Lower lobe of right lung (tissue), 2 donors: ENCODE measurements around the gene HIPK1. TPM values are rescaled to one million over a fixed set of nuclear protein-coding genes. Genes with fewer than 3 reads are reported as not detected.

Experiments used
- ATAC-seq, 2 donors: fragments of 200-7000 bp; cut with Tn5 transposase; one replicate each; pipeline ENCODE4 v1.9.1; 2020 to 2022; ENCODE audit warnings: mild to moderate bottlenecking in 2 of 2, moderate library complexity in 2 of 2
- DNase-seq: peaks from one replicate; pipeline ENCODE4 v3.0.0-alpha.2; 2020
- H3K27ac ChIP-seq: fragments of 200-600 bp; one replicate; pipeline ENCODE4 v1.8.0; 2022
- H3K27me3 ChIP-seq: fragments of 200-600 bp; one replicate; pipeline ENCODE4 v1.8.0; 2022; ENCODE audit warnings: low read depth
- H3K36me3 ChIP-seq: fragments of 200-600 bp; one replicate; pipeline ENCODE4 v1.8.0; 2022; ENCODE audit warnings: mild to moderate bottlenecking
- H3K4me1 ChIP-seq: fragments of 200-600 bp; one replicate; pipeline ENCODE4 v1.8.0; 2022
- H3K4me3 ChIP-seq: fragments of 200-600 bp; one replicate; pipeline ENCODE4 v1.8.0; 2022; ENCODE audit warnings: mild to moderate bottlenecking
- H3K9me3 ChIP-seq: fragments of 200-600 bp; one replicate; pipeline ENCODE4 v1.8.0; 2022
- CTCF ChIP-seq: fragments of 200-600 bp; IDR thresholded peaks from one replicate; pipeline ENCODE4 v1.8.0; 2022; ENCODE audit warnings: antibody characterized with exemption, mild to moderate bottlenecking
- intact Hi-C: fragments of 100-400 bp; cut with DNase I; formaldehyde crosslinking; loops from one replicate; pipeline ENCODE4 v1.11.0; 2022
- total RNA-seq: library from RNA; stranded (reverse); fragmentation: NEBNext Ultra II Directional; extraction: Animal tissue kit (Norgen Biotek cat#: 25700); gene quantifications from one replicate; pipeline ENCODE4 v1.2.1, GENCODE V29; 2021
- donor health status: DM: no; HTN: yes; CAD: no; lungs with severe emphysema.

The HIPK1 gene
- total RNA-seq, 1 donor from 2014 or later, result 95.0 TPM

GRCh38 chr1:113991467-113991997 lies 62.4 kb downstream of the HIPK1 start:
- no peaks in the 10 kb centered on the region for H3K27me3 ChIP-seq
- intact Hi-C loops, result no loop called here
- no peak for TF ChIP-seq CTCF
- no peak for ATAC-seq
- no peak for DNase-seq
- H3K27ac ChIP-seq, result no peak overlapping the region
- no peak overlapping the region for H3K4me3 ChIP-seq
- H3K9me3 ChIP-seq, result peaks cover 15% of the 10 kb centered on the region
- H3K36me3 ChIP-seq, result no peaks in the 10 kb centered on the region
- H3K4me1 ChIP-seq, result no peaks in the 10 kb centered on the region

DNA sequence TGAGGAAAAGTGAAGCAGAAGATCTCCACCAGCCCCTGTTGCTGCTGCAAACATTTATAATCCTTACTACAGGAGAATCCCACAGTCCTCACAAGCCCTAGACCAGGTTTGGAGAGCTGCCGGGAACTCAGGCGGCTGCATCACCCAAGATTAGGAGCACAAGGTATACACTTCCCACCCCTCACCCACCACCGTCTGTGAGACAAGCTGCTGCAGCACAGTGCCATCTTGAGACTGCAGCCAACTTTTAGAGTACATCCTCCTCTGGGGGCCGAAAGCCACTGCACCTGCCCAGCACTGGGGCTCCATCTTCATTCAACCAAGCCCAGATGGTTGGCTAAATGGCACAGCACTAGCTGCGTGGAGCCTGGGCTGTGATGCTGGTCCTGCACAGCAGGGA lies 63.9 kb downstream of the HIPK1 start:
- H3K27ac ChIP-seq, result no peak overlapping the region
- intact Hi-C loops, result no loop called here
- H3K36me3 ChIP-seq, result no peaks in the 10 kb centered on the region
- no peak overlapping the region for H3K4me3 ChIP-seq
- no peaks in the 10 kb centered on the region for H3K4me1 ChIP-seq
- ATAC-seq, result no peak
- DNase-seq, result no peak
- H3K27me3 ChIP-seq, result no peaks in the 10 kb centered on the region
- H3K9me3 ChIP-seq, result peaks cover 15% of the 10 kb centered on the region
- TF ChIP-seq CTCF, result no peak

GRCh38 chr1:113993766-113994165 lies 64.6 kb downstream of the HIPK1 start:
- no peak for DNase-seq
- no peak for TF ChIP-seq CTCF
- H3K27ac ChIP-seq, result no peak overlapping the region
- H3K9me3 ChIP-seq, result peaks cover 15% of the 10 kb centered on the region
- H3K4me1 ChIP-seq, result no peaks in the 10 kb centered on the region
- H3K27me3 ChIP-seq, result no peaks in the 10 kb centered on the region
- intact Hi-C loops, result no loop called here
- H3K4me3 ChIP-seq, result no peak overlapping the region
- no peak for ATAC-seq
- no peaks in the 10 kb centered on the region for H3K36me3 ChIP-seq

DNA sequence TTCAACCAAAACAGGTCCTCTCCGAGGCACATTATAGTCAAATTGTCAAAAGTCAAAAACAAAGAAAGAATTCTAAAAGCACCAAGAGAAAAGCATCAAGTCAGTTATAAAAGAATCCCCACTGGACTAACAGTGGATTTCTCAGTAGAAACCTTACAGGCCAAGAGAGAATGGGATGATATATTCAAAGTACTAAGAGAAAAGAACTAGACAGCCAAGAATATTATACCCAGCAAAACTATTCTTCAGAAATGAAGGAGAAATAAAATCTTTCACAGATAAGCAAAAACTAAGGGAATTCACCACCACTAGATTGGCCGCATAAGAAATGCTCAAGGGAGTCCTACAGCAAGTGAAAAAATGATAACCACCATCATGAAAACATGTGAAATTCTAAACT lies 66.3 kb downstream of the HIPK1 start:
- Histone ChIP-seq H3K9me3 (peaks cover 15% of the 10 kb centered on the region), H3K27ac (no peak overlapping the region), H3K36me3 (no peaks in the 10 kb centered on the region), H3K4me3 (no peak overlapping the region), H3K27me3 (no peaks in the 10 kb centered on the region), H3K4me1 (no peaks in the 10 kb centered on the region)
- ATAC-seq (no peak), DNase-seq (no peak)
- no peak for TF ChIP-seq CTCF
- intact Hi-C loops, result no loop called here

GRCh38 chr1:113998361-113998760 lies 69.2 kb downstream of the HIPK1 start:
- no peak for DNase-seq
- Histone ChIP-seq H3K27ac (no peak overlapping the region), H3K4me1 (no peaks in the 10 kb centered on the region), H3K9me3 (peaks cover 15% of the 10 kb centered on the region), H3K36me3 (no peaks in the 10 kb centered on the region), H3K27me3 (no peaks in the 10 kb centered on the region), H3K4me3 (no peak overlapping the region)
- no peak for ATAC-seq
- intact Hi-C loops, result no loop called here
- no peak for TF ChIP-seq CTCF

DNA sequence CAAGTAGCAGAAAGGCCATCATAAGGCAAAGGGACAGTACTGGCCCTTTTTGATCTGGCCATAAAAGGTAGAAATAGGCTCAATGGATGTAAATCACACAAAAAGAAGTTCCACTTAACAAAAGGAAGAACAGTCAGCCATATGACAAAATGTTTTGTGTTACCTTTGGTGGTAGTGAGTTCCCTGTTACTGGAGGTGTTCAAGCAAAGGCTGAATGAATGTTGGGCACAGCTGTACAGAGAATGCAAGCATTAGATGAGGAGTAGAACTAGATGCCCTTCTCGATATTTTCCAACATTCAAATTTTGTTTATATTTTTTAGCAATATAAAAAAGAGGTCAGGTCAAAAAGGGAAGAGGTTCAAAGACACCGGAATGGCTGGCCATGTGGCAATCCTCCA lies 70.1 kb downstream of the HIPK1 start:
- no peak for ATAC-seq

More for the DNA sequence above, 70.1 kb downstream of the HIPK1 start:
- no peak for TF ChIP-seq CTCF
- H3K9me3 ChIP-seq, result peaks cover 15% of the 10 kb centered on the region
- DNase-seq, result no peak
- H3K27ac ChIP-seq, result no peak overlapping the region
- no peak overlapping the region for H3K4me3 ChIP-seq
- intact Hi-C loops, result no loop called here
- H3K4me1 ChIP-seq, result no peaks in the 10 kb centered on the region
- H3K27me3 ChIP-seq, result no peaks in the 10 kb centered on the region
- no peaks in the 10 kb centered on the region for H3K36me3 ChIP-seq
